HepG2 (cell line): Measurements from ENCODE around the gene EEF1AKMT3. TPM values are rescaled to one million over a fixed set of nuclear protein-coding genes. Genes with fewer than 3 reads are reported as not detected.

Experiments
- ATAC-seq: fragments of 200-7000 bp; cut with Tn5 transposase; 3 replicates; pipeline ENCODE4 v1.9.1; 2020; ENCODE audit warnings: mild to moderate bottlenecking, moderate library complexity
- BruUV-seq: library from RNA; stranded (reverse); fragments of 400-500 nt; replicated peaks from 2 replicates; lab custom pipeline; 2021; lab: Mats Ljungman, UMichigan
- CTCF ChIA-PET: fragments of 300-600 bp; formaldehyde crosslinking; extraction: SDS; loops from one replicate; lab custom pipeline; 2021; ENCODE audit warnings: low total read pairs, inconsistent platforms, low intra/inter-chr PET ratio; lab: Yijun Ruan, JAX
- POLR2A ChIA-PET: fragments of 350-600 bp; sonication (Branson Sonifier 250); formaldehyde crosslinking; loops from one replicate; lab custom pipeline; 2020; ENCODE audit warnings: antibody characterized with exemption, inconsistent platforms; lab: Yijun Ruan, JAX
- DNase-seq: peaks from one replicate; pipeline ENCODE4 v3.0.0-alpha.2; 2015; ENCODE audit warnings: low spot score
- FAIRE-seq: peaks from 3 replicates; lab custom pipeline; 2011; peaks lifted over from hg19 to GRCh38; lab: Jason Lieb, UNC
- H2AFZ ChIP-seq: one replicate; pipeline ENCODE4 v1.6.1; 2011; ENCODE audit warnings: low read length, inconsistent platforms
- H3K27ac ChIP-seq: fragments of 300-600 bp; 3 replicates; pipeline ENCODE4 v1.8.0; 2011; ENCODE audit warnings: mixed run types, mild to moderate bottlenecking, mixed read lengths, low read length, inconsistent platforms; ENCODE audit not compliant: insufficient read depth; ENCODE audit errors: extremely low read length
- H3K27me3 ChIP-seq, 2 experiments: fragments of 200-600 bp in 1 of 2; 2 replicates in 1 of 2; 3 replicates in 1 of 2; pipeline versions ENCODE4 v1.6.0 to v1.8.0; 2011; ENCODE audit warnings: low read length in 2 of 2, mild to moderate bottlenecking in 2 of 2, moderate library complexity in 2 of 2, inconsistent platforms in 1 of 2; ENCODE audit not compliant: insufficient read depth in 2 of 2, control insufficient read depth in 1 of 2
- H3K36me3 ChIP-seq, 2 experiments: fragments of 200-600 bp in 1 of 2; replicated peaks in 1 of 2; 2 replicates in 1 of 2; 3 replicates in 1 of 2; pipeline versions ENCODE4 v1.5.1 to v1.8.0; 2011; ENCODE audit warnings: low read length in 2 of 2, inconsistent platforms in 1 of 2; ENCODE audit not compliant: insufficient read depth in 2 of 2, control insufficient read depth in 1 of 2
- H3K4me1 ChIP-seq: 2 replicates; pipeline ENCODE4 v1.5.1; 2012; ENCODE audit warnings: low read length, inconsistent platforms; ENCODE audit not compliant: insufficient read depth
- H3K4me2 ChIP-seq: 2 replicates; pipeline ENCODE4 v1.6.0; 2011; ENCODE audit warnings: low read depth, low read length, inconsistent platforms
- H3K4me3 ChIP-seq, 3 experiments: fragments of 200-600 bp in 1 of 3; sonication (generic), shearing (Covaris generic) in 1 of 3; replicated peaks in 1 of 3; 2 replicates each; pipeline ENCODE4 v1.5.1; 2011 to 2016; ENCODE audit warnings: low read length in 3 of 3, inconsistent platforms in 2 of 3, low read depth in 2 of 3, mild to moderate bottlenecking in 2 of 3, control low read depth in 1 of 3, mixed read lengths in 1 of 3; ENCODE audit not compliant: insufficient read depth in 1 of 3
- H3K79me2 ChIP-seq: one replicate; pipeline ENCODE4 v1.6.1; 2011; ENCODE audit warnings: low read length, inconsistent platforms; ENCODE audit not compliant: insufficient read depth
- H3K9ac ChIP-seq: 2 replicates; pipeline ENCODE4 v1.6.0; 2011; ENCODE audit warnings: mild to moderate bottlenecking, low read depth, low read length, inconsistent platforms; ENCODE audit not compliant: insufficient read depth
- H3K9me3 ChIP-seq: 2 replicates; pipeline ENCODE4 v1.5.1; 2012; ENCODE audit warnings: mild to moderate bottlenecking, low read length
- H4K20me1 ChIP-seq: 2 replicates; pipeline ENCODE4 v1.6.0; 2011; ENCODE audit warnings: inconsistent platforms, mild to moderate bottlenecking, low read length, moderate library complexity; ENCODE audit not compliant: insufficient read depth
- ATF7-NPFF ChIP-seq: sonication (generic); formaldehyde crosslinking; IDR thresholded peaks from 2 replicates; pipeline ENCODE4 v1.8.1; 2023; ENCODE audit warnings: mild to moderate bottlenecking, low read depth, missing genetic modification reagents, moderate library complexity
- CHD2 ChIP-seq: IDR thresholded peaks from 2 replicates; pipeline ENCODE4 v1.6.1; 2011; ENCODE audit warnings: low read depth, low read length, improper control_type of control experiment
- JUN ChIP-seq: sonication (generic); formaldehyde crosslinking; IDR thresholded peaks from 2 replicates; pipeline ENCODE4 v1.4.0; 2020; ENCODE audit warnings: mild to moderate bottlenecking, missing genetic modification reagents
- KDM4B ChIP-seq: sonication (generic); formaldehyde crosslinking; IDR thresholded peaks from 2 replicates; pipeline ENCODE4 v1.4.0; 2020; ENCODE audit warnings: missing genetic modification reagents
- MEIS2 ChIP-seq: sonication (generic); formaldehyde crosslinking; IDR thresholded peaks from 2 replicates; pipeline ENCODE4 v1.9.0; 2021; ENCODE audit warnings: mild to moderate bottlenecking, missing genetic modification reagents
- NR2F1 ChIP-seq, 2 experiments: fragments of 450-650 bp in 1 of 2; formaldehyde crosslinking in 1 of 2; IDR thresholded peaks; 2 replicates each; pipeline versions ENCODE4 v1.5.0 to v1.6.1; 2016 to 2020; ENCODE audit warnings: mild to moderate bottlenecking in 1 of 2, missing compliant biosample characterization in 1 of 2, missing genetic modification reagents in 1 of 2, moderate library complexity in 1 of 2
- NR3C1 ChIP-seq: sonication (generic); formaldehyde crosslinking; IDR thresholded peaks from 2 replicates; pipeline ENCODE4 v1.4.0; 2020; ENCODE audit warnings: missing genetic modification reagents
- RAD21 ChIP-seq: fragments of 450-650 bp; formaldehyde crosslinking; IDR thresholded peaks from 2 replicates; pipeline ENCODE4 v1.5.0; 2020; ENCODE audit warnings: mild to moderate bottlenecking
- SP1 ChIP-seq, 2 experiments: fragments of 450-650 bp in 1 of 2; sonication (generic) in 1 of 2; formaldehyde crosslinking in 1 of 2; IDR thresholded peaks; 2 replicates each; pipeline versions ENCODE4 v1.4.0 to v1.6.1; 2016 to 2020; ENCODE audit warnings: missing genetic modification reagents in 1 of 2
- SRSF4 ChIP-seq: fragments of 200-400 bp; formaldehyde crosslinking; IDR thresholded peaks from one replicate; pipeline ENCODE4 v1.6.1; 2018; ENCODE audit warnings: mild to moderate bottlenecking, low read depth, low read length, moderate library complexity; ENCODE audit not compliant: poor library complexity, severe bottlenecking
- SSRP1 ChIP-seq: IDR thresholded peaks from 2 replicates; pipeline ENCODE4 v1.6.1; 2016; ENCODE audit warnings: control low read depth
- TMF1 ChIP-seq: sonication (generic); formaldehyde crosslinking; IDR thresholded peaks from 2 replicates; pipeline ENCODE4 v1.8.1; 2022; ENCODE audit warnings: low read depth, missing genetic modification reagents
- ZNF546 ChIP-seq: sonication (generic); formaldehyde crosslinking; conservative IDR thresholded peaks from 2 replicates; pipeline ENCODE4 v1.8.1; 2023; ENCODE audit warnings: mild to moderate bottlenecking, missing genetic modification reagents
- ZNF737 ChIP-seq: sonication (generic); formaldehyde crosslinking; IDR thresholded peaks from 2 replicates; pipeline ENCODE4 v1.5.0; 2020; ENCODE audit warnings: missing genetic modification reagents, mild to moderate bottlenecking, borderline replicate concordance
- ZSCAN12 ChIP-seq: sonication (generic); formaldehyde crosslinking; IDR thresholded peaks from 2 replicates; pipeline ENCODE4 v1.9.0; 2021; ENCODE audit warnings: mild to moderate bottlenecking, missing genetic modification reagents
- WGBS: methylation state at CpG from one replicate; pipeline ENCODE4 v1.1.6; 2017; ENCODE audit warnings: low lambda C conversion rate; 5-methylcytosine and 5-hydroxymethylcytosine counted together
- in situ Hi-C: cut with HindIII; loops from 2 replicates; pipeline ENCODE4 v1.10.0; 2017; ENCODE audit warnings: low pct_unique_long_range_greater_than_20kb; ENCODE audit not compliant: extremely low pct_ligation_motif_present
- intact Hi-C: fragments of 100-400 bp; cut with micrococcal nuclease; formaldehyde crosslinking; loops from one replicate; pipeline ENCODE4 v1.10.0; 2022; ENCODE audit not compliant: unreplicated experiment
- polyA plus RNA-seq, 8 experiments: library from polyadenylated mRNA; depleted of rRNA in 3 of 8; stranded (reverse) in 7 of 8; unstranded in 1 of 8; fragments of >200 nt; fragmentation: Illumina TruSeq in 4 of 8; extraction: Trizol in 4 of 8; gene quantifications; 2 replicates each; pipeline versions ENCODE4 v1.2.1 to v1.2.3, GENCODE V29; 2011 to 2016; ENCODE audit warnings: low read depth in 4 of 8, missing spikeins in 1 of 8, mixed read lengths in 1 of 8; ENCODE audit not compliant: insufficient read depth in 1 of 8
- total RNA-seq, 5 experiments: library from RNA; depleted of rRNA; stranded (reverse); fragments of >200 nt; fragmentation: Illumina TruSeq; extraction: Trizol; gene quantifications; 2 replicates each; pipeline ENCODE4 v1.2.3, GENCODE V29; 2016; ENCODE audit warnings: low read depth in 1 of 5

EEF1AKMT3 gene
- total and polyA plus RNA-seq, 2 of the 13 experiments (the other 11 are each of a cell fraction or from before 2014, with no cell fraction given) = 4.7 to 11.4 TPM

DNA sequence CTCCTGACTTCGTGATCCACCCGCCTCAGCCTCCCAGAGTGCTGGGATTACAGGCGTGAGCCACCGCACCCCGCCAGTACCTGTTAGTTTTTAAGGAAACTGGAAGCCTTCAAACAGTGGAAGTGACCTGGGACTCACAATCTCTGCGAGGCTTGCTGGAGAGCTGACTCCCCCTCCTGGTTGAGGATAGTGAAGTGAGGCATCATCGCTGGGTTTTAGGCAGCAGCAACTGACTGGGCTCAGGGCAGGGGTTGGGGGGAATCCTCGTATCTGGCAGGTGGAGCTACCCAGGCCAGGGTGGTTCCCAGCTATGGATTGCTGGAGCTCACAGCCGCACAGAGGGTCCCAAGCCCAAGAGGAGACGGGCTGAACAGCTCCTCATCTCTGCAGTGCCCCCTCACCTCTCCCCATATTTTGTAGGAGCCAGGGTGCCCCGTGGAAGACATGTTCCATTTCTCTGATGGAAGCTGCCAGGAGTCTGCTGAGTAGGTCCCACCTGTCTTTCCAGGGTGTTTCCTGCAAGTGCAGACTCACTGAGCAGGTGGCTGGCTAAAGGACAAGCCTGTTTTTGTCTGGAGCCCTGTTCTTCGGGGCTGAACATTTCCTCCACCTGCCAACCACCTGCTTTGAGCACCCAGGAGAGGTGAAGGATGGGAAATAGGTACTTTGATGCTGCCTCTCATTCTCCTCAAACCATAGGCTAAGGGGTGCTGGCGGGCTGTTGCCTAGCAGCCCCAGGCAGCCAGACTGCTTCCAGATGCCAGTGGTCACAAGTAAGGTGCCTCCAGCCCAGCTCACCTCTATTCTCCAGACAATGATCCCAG lies 43.0 kb downstream of the EEF1AKMT3 start (continued):
- TF ChIP-seq ZSCAN12 (CRISPR knock-in tag) = no peak

DNA sequence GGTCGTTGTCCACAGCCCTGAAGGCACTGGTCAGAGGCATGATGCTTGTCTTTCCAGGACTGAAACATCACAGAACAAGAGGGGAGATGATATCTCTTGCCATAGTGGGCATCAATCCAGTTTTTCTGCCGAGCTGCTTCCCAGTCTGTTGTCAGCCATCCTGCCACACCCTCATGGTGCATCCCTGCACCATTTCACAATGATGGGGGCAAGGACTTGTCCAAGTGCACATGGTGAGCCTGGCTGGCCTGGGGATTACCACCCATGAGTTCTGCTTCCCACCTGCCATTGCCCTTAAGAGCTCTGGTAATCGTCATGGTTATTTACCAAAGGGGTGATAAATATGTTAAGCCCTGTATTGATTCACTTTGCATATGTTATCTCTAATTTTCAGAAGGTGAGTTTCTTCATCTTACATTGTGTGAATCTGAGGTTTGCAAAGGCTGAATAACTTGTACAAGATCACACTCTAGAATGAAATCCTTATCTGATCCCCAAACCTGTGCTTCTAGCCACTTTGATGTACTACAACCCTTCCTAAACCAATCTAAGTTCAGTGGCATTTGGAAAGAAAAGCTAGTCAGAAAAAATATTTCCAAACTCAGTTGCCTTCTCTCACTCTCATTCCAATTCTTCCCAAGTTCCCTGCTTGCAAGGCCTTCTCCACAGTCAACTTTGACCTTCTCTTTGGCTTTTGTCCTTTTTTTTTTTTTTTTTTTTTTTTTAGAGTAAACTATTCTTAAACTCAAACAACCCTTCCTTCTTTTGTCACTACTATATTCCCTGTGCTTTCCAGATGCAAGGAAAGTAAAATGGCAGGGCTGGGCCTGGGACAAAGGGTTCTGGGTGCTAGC lies 43.8 kb downstream of the EEF1AKMT3 start:
- CTCF ChIA-PET = interaction anchor here (1.1 kb wide), 1 partner anchor 89 kb away, joined by 3 read pairs; no protein-coding TSS in a partner anchor

DNA sequence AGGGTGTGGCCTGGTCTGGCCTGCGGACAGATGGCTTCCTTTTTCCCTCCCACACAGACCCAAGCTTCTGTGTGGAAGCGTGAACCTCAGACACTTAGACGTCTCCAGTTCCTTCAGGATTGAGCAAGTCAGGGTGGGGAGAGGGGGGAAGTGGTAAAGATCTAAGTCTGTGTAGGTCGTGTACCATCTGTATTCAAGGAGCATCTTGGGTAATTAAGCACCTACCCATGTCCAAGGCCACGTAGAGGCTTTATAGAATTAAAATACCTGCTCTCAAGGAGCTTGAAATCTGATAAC lies 44.4 kb downstream of the EEF1AKMT3 start:
- no TSS peak for BruUV-seq
- ChIA-PET CTCF (interaction anchor here (1.1 kb wide), 1 partner anchor 89 kb away, joined by 3 read pairs; no protein-coding TSS in a partner anchor), POLR2A (no interaction called here)
- Histone ChIP-seq H3K9me3 (no peaks in the 10 kb centered on the region), H3K4me2 (no peak overlapping the region), H4K20me1 (no peaks in the 10 kb centered on the region), H3K27me3 (no peaks in the 10 kb centered on the region), H2AFZ (no peak overlapping the region), H3K4me1 (peaks cover 96% of the 10 kb centered on the region), H3K4me3 (no peak overlapping the region), H3K9ac (no peak overlapping the region), H3K27ac (no peak overlapping the region), H3K36me3 (no peaks in the 10 kb centered on the region; a peak in 1 of 5 replicates), H3K79me2 (no peaks in the 10 kb centered on the region)
- intact Hi-C loops = no loop called here
- DNase-seq (no peak), FAIRE-seq (no peak), ATAC-seq (no peak)
- in situ Hi-C loops = no loop called here
- 85% methylated on average over 5 of the region's 5 CpGs for WGBS
- no peak for TF ChIP-seq ZNF546 (CRISPR knock-in tag)
- TF ChIP-seq CHD2 = no peak
- no peak for TF ChIP-seq NR2F1 (CRISPR knock-in tag; IDR thresholded peaks at IDR 0.05)
- no peak for TF ChIP-seq TMF1 (CRISPR knock-in tag)
- TF ChIP-seq MEIS2 (CRISPR knock-in tag) = no peak
- no peak for TF ChIP-seq ATF7-NPFF (CRISPR knock-in tag)
- TF ChIP-seq NR3C1 (CRISPR knock-in tag) = no peak
- no peak for TF ChIP-seq ZNF737 (CRISPR knock-in tag)
- no peak for TF ChIP-seq SP1 (IDR thresholded peaks at IDR 0.05)
- TF ChIP-seq SP1 (CRISPR knock-in tag; IDR thresholded peaks at IDR 0.05) = no peak
- no peak for TF ChIP-seq SRSF4
- TF ChIP-seq JUN (CRISPR knock-in tag) = no peak
- TF ChIP-seq KDM4B (CRISPR knock-in tag) = no peak

More for the DNA sequence above, 43.8 kb downstream of the EEF1AKMT3 start:
- no peak for DNase-seq
- no peaks in the 10 kb centered on the region for H3K79me2 ChIP-seq
- H3K27me3 ChIP-seq = no peaks in the 10 kb centered on the region
- in situ Hi-C loops = no loop called here
- H3K27ac ChIP-seq = no peak overlapping the region
- no peaks in the 10 kb centered on the region for H3K9me3 ChIP-seq
- POLR2A ChIA-PET = interaction anchor here (0.8 kb wide), 1 partner anchor 30 kb away, joined by 3 read pairs; the partner anchor contains the start of gene CTDSP2
- no peaks in the 10 kb centered on the region for H4K20me1 ChIP-seq
- no peak overlapping the region for H3K9ac ChIP-seq
- no peak overlapping the region for H2AFZ ChIP-seq
- H3K4me1 ChIP-seq = peaks cover 92% of the 10 kb centered on the region
- BruUV-seq = no TSS peak
- ATAC-seq = no peak
- FAIRE-seq = no peak
- no peak overlapping the region for H3K4me3 ChIP-seq
- H3K4me2 ChIP-seq = no peak overlapping the region
- TF ChIP-seq RAD21 (CRISPR knock-in tag) = no peak
- TF ChIP-seq SSRP1 = 0 out of 2 replicates have a peak, but pooled peaks have one; percentile 66
- WGBS = 62% methylated on average over 3 of the region's 3 CpGs
- intact Hi-C loops = no loop called here
- H3K36me3 ChIP-seq = no peaks in the 10 kb centered on the region
